ENCODE data around the gene TIGD6. TPM values are rescaled to one million over a fixed set of nuclear protein-coding genes. Genes with fewer than 3 reads are reported as not detected.

The TIGD6 gene
- total and polyA plus RNA-seq, 2 of the 4 experiments (the other 2 are of a cell fraction), result 5.8 to 6.6 TPM

- Histone ChIP-seq H2BK120ac (ENCODE audit: low read depth, low read length) (no peak overlapping the region), H3K56ac (ENCODE audit: extremely low read depth, insufficient read depth, low read length) (no peak overlapping the region), H3K4me3 (ENCODE audit: insufficient read depth, low read depth, low read length) (no peak overlapping the region), H4K8ac (ENCODE audit: low read depth in 2 of 2, low read length in 2 of 2) (no peak overlapping the region), H2AK5ac (ENCODE audit: low read depth, low read length) (no peak overlapping the region), H2BK15ac (ENCODE audit: low read depth, low read length) (no peak overlapping the region), H3K4me2 (ENCODE audit: low read depth, low read length) (no peak overlapping the region), H3K4ac (ENCODE audit: low read depth, low read length) (no peak overlapping the region), H3K9me1 (ENCODE audit: insufficient read depth, low read length) (0 out of 2 replicates have a peak, but pooled peaks cover 3% of the 10 kb centered on the region), H3K14ac (replicated peaks; ENCODE audit: low read depth, low read length) (no peak overlapping the region), H2BK5ac (ENCODE audit: low read depth, low read length, poor library complexity, severe bottlenecking) (no peak overlapping the region), H4K91ac (ENCODE audit: insufficient read depth, low read depth, low read length) (no peak overlapping the region), H3K9ac (ENCODE audit: low read depth, low read length) (no peak overlapping the region), H3K27ac (ENCODE audit: insufficient read depth, low read length) (no peak overlapping the region), H3K18ac (ENCODE audit: low read depth, low read length) (no peak overlapping the region), H3K27me3 (ENCODE audit: control insufficient read depth, insufficient read depth, low read length) (no peaks in the 10 kb centered on the region), H3K4me1 (ENCODE audit: control insufficient read depth, insufficient read depth, low read length) (no peaks in the 10 kb centered on the region), H4K5ac (ENCODE audit: low read depth, low read length) (no peak overlapping the region), H2BK20ac (ENCODE audit: low read depth, low read length) (no peak overlapping the region), H3K23ac (ENCODE audit: low read depth, low read length) (no peak overlapping the region), H3K79me1 (ENCODE audit: low read depth in 1 of 2, low read length in 2 of 2) (peaks cover 0 to 3% of the 10 kb centered on the region in 2 experiments; a peak in 1 of 4 replicates), H3K36me3 (ENCODE audit: control insufficient read depth, insufficient read depth, low read length) (peaks cover 6% of the 10 kb centered on the region), H2AK9ac (replicated peaks; ENCODE audit: low read depth, low read length, poor library complexity) (no peak overlapping the region), H2AFZ (replicated peaks; ENCODE audit: low read length, poor library complexity) (no peak overlapping the region), H3K9me3 (ENCODE audit: control insufficient read depth, insufficient read depth, low read length) (no peaks in the 10 kb centered on the region), H4K20me1 (ENCODE audit: insufficient read depth, low read length) (no peaks in the 10 kb centered on the region; the same call in 1 of the 2 replicates)
- intact Hi-C loops (cut with micrococcal nuclease) (no loop called here), in situ Hi-C loops (cut with MboI; ENCODE audit: low sequenced_read_pairs) (no loop called here), dilution Hi-C loops (cut with HindIII; ENCODE audit: low sequenced_read_pairs, unreplicated experiment) (no loop called here)
- WGBS, 2 experiments (ENCODE audit: extremely low coverage in 2 of 2, insufficient read length in 1 of 2), result no CpG with 5 or more reads among the region's 2 CpGs
- BruUV-seq (replicated peaks), result no TSS peak
- no peak for ATAC-seq (ENCODE audit: low read depth)
- no peak for TF ChIP-seq USF2 (IDR thresholded peaks at IDR 0.05; ENCODE audit: low read depth, low read length)
- no peak for TF ChIP-seq RAD21 (IDR thresholded peaks at IDR 0.05; ENCODE audit: low read length)
- DNase-seq, result no peak
- CTCF ChIA-PET, result interaction anchor here (0.6 to 1.1 kb wide), 2 partner anchors 8 to 11 kb away, joined by 3 read pairs; no protein-coding TSS in a partner anchor
- POLR2A ChIA-PET (ENCODE audit: unreplicated experiment), result no interaction called here
These were observed 25.0 kb downstream of the TIGD6 start for GRCh38 chr5:149975409-149975808.
